Endothelial cell of umbilical vein (primary cell): ENCODE data around the gene PPARD. TPM values are rescaled to one million over a fixed set of nuclear protein-coding genes. Genes with fewer than 3 reads are reported as not detected.

Experiments
- BruUV-seq: library from RNA; stranded (reverse); fragments of 400-500 nt; replicated peaks from 2 replicates; lab custom pipeline; 2021; lab: Mats Ljungman, UMichigan
- CTCF ChIA-PET: fragments of 300-600, 350-600 bp; sonication (Branson Sonifier 250); formaldehyde crosslinking; loops from one replicate; lab custom pipeline; 2021; ENCODE audit warnings: antibody characterized with exemption, inconsistent platforms; lab: Charles Lee
- POLR2A ChIA-PET: fragments of 300-600, 350-600 bp; sonication (Branson Sonifier 250); formaldehyde crosslinking; loops from one replicate; lab custom pipeline; 2021; ENCODE audit warnings: antibody characterized with exemption, inconsistent platforms; lab: Charles Lee
- DNase-seq: peaks from one replicate; pipeline ENCODE4 v3.0.0-alpha.2; 2011; ENCODE audit warnings: low read depth, low spot score
- FAIRE-seq: peaks from 2 replicates; lab custom pipeline; 2011; peaks lifted over from hg19 to GRCh38; lab: Jason Lieb, UNC
- H2AFZ ChIP-seq: 2 replicates; pipeline ENCODE4 v1.6.0; 2012; ENCODE audit warnings: low read depth, low read length, control low read depth, inconsistent platforms
- H3K27ac ChIP-seq: 2 replicates; pipeline ENCODE4 v1.5.1; 2011; ENCODE audit warnings: low read depth, mild to moderate bottlenecking, control low read depth, low read length, moderate library complexity; ENCODE audit not compliant: insufficient read depth
- H3K27me3 ChIP-seq, 2 experiments: 2 replicates each; pipeline versions ENCODE4 v1.6.0 to v1.6.1; 2011; ENCODE audit warnings: low read length in 2 of 2, mixed read lengths in 1 of 2; ENCODE audit not compliant: control insufficient read depth in 2 of 2, insufficient read depth in 2 of 2
- H3K36me3 ChIP-seq, 2 experiments: 2 replicates in 1 of 2; 3 replicates in 1 of 2; pipeline ENCODE4 v1.5.1; 2011; ENCODE audit warnings: low read length in 2 of 2, mild to moderate bottlenecking in 1 of 2, moderate library complexity in 1 of 2; ENCODE audit not compliant: control insufficient read depth in 2 of 2, insufficient read depth in 2 of 2; ENCODE audit errors: extremely low read depth in 1 of 2
- H3K4me1 ChIP-seq: 3 replicates; pipeline ENCODE4 v1.5.1; 2011; ENCODE audit warnings: mild to moderate bottlenecking, low read length; ENCODE audit not compliant: control insufficient read depth, insufficient read depth; ENCODE audit errors: extremely low read depth
- H3K4me2 ChIP-seq: 2 replicates; pipeline ENCODE4 v1.6.1; 2011; ENCODE audit warnings: low read length, control low read depth, mixed read lengths; ENCODE audit not compliant: insufficient read depth
- H3K4me3 ChIP-seq, 3 experiments: fragments of 200-600 bp in 1 of 3; sonication (generic), shearing (Covaris generic) in 1 of 3; replicated peaks in 1 of 3; 2 replicates each; pipeline ENCODE4 v1.5.1; 2011 to 2016; ENCODE audit warnings: control low read depth in 3 of 3, low read length in 3 of 3, mild to moderate bottlenecking in 2 of 3, inconsistent platforms in 1 of 3, low read depth in 1 of 3, moderate library complexity in 1 of 3; ENCODE audit not compliant: insufficient read depth in 1 of 3
- H3K79me2 ChIP-seq: 2 replicates; pipeline ENCODE4 v1.6.0; 2012; ENCODE audit warnings: low read length, inconsistent platforms; ENCODE audit not compliant: control insufficient read depth, insufficient read depth
- H3K9ac ChIP-seq: replicated peaks from 2 replicates; pipeline ENCODE3; 2011; ENCODE audit warnings: low read length, control low read depth; ENCODE audit not compliant: insufficient read depth; ENCODE audit errors: extremely low read depth
- H3K9me1 ChIP-seq: replicated peaks from 3 replicates; pipeline ENCODE4 v1.6.0; 2011; ENCODE audit warnings: mild to moderate bottlenecking, low read length; ENCODE audit not compliant: control insufficient read depth, insufficient read depth; ENCODE audit errors: extremely low read depth
- H3K9me3 ChIP-seq: replicated peaks from 2 replicates; pipeline ENCODE4 v1.5.1; 2012; ENCODE audit warnings: low read length, inconsistent platforms; ENCODE audit not compliant: control insufficient read depth, insufficient read depth
- H4K20me1 ChIP-seq: replicated peaks from 2 replicates; pipeline ENCODE3; 2011; ENCODE audit warnings: mild to moderate bottlenecking, low read length; ENCODE audit not compliant: control insufficient read depth, insufficient read depth; ENCODE audit errors: extremely low read depth
- CTCF ChIP-seq, 2 donors: IDR thresholded peaks; 1 replicate in 1 of 2; 2 replicates in 1 of 2; pipeline ENCODE4 v1.5.1; 2011; ENCODE audit warnings: low read length in 2 of 2, mild to moderate bottlenecking in 2 of 2, moderate library complexity in 2 of 2, control low read depth in 1 of 2, inconsistent platforms in 1 of 2, low read depth in 1 of 2; ENCODE audit not compliant: insufficient read depth in 1 of 2; ENCODE audit errors: extremely low read depth in 1 of 2
- EZH2 ChIP-seq: IDR thresholded peaks from 2 replicates; pipeline ENCODE4 v1.6.1; 2012; ENCODE audit warnings: borderline replicate concordance, low read depth, mild to moderate bottlenecking, moderate library complexity, low read length, inconsistent platforms; ENCODE audit not compliant: severe bottlenecking
- FOS ChIP-seq: IDR thresholded peaks from 2 replicates; pipeline ENCODE4 v1.6.1; 2011; ENCODE audit warnings: mild to moderate bottlenecking, low read length, moderate library complexity, borderline replicate concordance; ENCODE audit not compliant: insufficient read depth
- GATA2 ChIP-seq: IDR thresholded peaks from 2 replicates; pipeline ENCODE4 v1.7.0; 2011; ENCODE audit warnings: low read depth, mild to moderate bottlenecking, moderate library complexity, mixed read lengths, low read length; ENCODE audit not compliant: insufficient read length, insufficient read depth
- JUN ChIP-seq: IDR thresholded peaks from 2 replicates; pipeline ENCODE4 v1.6.1; 2011; ENCODE audit warnings: borderline replicate concordance, low read depth; ENCODE audit not compliant: insufficient read length, insufficient read depth
- MAX ChIP-seq: IDR thresholded peaks from 2 replicates; pipeline ENCODE4 v1.6.1; 2011; ENCODE audit not compliant: insufficient read depth, insufficient read length
- MYC ChIP-seq: IDR thresholded peaks from one replicate; pipeline ENCODE4 v1.6.1; 2011; ENCODE audit warnings: mild to moderate bottlenecking, low read depth, low read length
- POLR2A ChIP-seq: IDR thresholded peaks from 2 replicates; pipeline ENCODE4 v1.6.1; 2012; ENCODE audit warnings: low read depth, mild to moderate bottlenecking, control low read depth, low read length
- POLR2AphosphoS5 ChIP-seq: IDR thresholded peaks from 2 replicates; pipeline ENCODE4 v1.6.1; 2012; ENCODE audit warnings: low read depth, mild to moderate bottlenecking, control low read depth, low read length, moderate library complexity; ENCODE audit not compliant: insufficient read depth
- dilution Hi-C: fragments of 300-500 bp; cut with MboI; formaldehyde crosslinking; loops from one replicate; pipeline ENCODE4 v1.15.0; 2019; ENCODE audit warnings: low sequenced_read_pairs; ENCODE audit not compliant: extremely low pct_ligation_motif_present
- intact Hi-C: fragments of 100-400 bp; cut with micrococcal nuclease; formaldehyde crosslinking; loops from one replicate; pipeline ENCODE4 v1.10.0; 2022
- polyA plus RNA-seq, 4 experiments: library from polyadenylated mRNA; depleted of rRNA in 3 of 4; stranded (reverse) in 3 of 4; unstranded in 1 of 4; fragments of >200 nt; gene quantifications; 2 replicates each; pipeline versions ENCODE4 v1.2.1 to v1.2.3, GENCODE V29; 2011 to 2012; ENCODE audit warnings: missing spikeins in 1 of 4
- total RNA-seq: library from RNA; stranded (reverse); gene quantifications from 2 replicates; pipeline ENCODE4 v1.2.3, GENCODE V29; 2021

The PPARD gene
- total and polyA plus RNA-seq, 2 donors (not counting 3 experiments of a cell fraction or from before 2014, with no cell fraction given), result 23.4 to 29.2 TPM

DNA sequence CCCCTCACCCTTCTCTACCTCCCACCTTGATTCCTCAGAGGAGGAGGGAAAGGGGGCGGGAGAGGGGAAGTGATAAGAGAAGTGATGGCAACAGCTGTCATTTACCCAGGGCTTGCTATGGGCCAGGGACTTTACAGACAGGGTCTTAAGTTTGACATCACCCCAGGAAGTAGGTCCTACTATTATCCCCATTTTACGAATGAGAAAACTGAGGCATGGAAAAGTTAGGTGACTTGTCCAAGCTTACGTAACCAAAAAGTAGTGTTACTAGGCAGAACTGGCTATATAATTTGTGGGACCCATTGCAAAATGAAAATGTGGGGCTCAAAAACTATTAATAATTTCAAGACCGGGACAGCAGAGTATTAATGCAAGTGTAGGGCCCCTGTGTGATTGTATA lies 99.3 kb downstream of the PPARD start:
- Histone ChIP-seq H3K79me2 (no peaks in the 10 kb centered on the region), H3K9me1 (no peaks in the 10 kb centered on the region), H4K20me1 (no peaks in the 10 kb centered on the region), H3K4me2 (no peak overlapping the region), H3K9me3 (no peaks in the 10 kb centered on the region), H3K9ac (no peak overlapping the region), H3K27ac (no peak overlapping the region), H3K4me3 (no peak overlapping the region), H3K4me1 (no peaks in the 10 kb centered on the region), H3K36me3 (no peaks in the 10 kb centered on the region), H3K27me3 (no peaks in the 10 kb centered on the region), H2AFZ (no peak overlapping the region)
- no peak for DNase-seq
- POLR2A ChIA-PET, result no interaction called here
- TF ChIP-seq FOS (no peak), POLR2A (no peak), MAX (no peak), JUN (no peak), MYC (no peak), EZH2 (no peak), GATA2 (no peak)
- no TSS peak for BruUV-seq
- intact Hi-C loops (no loop called here), dilution Hi-C loops (no loop called here)
- no peak for FAIRE-seq
- CTCF ChIA-PET, result interaction anchor here (1.8 kb wide), 1 partner anchor 8 kb away, joined by 6 read pairs; no protein-coding TSS in a partner anchor

DNA sequence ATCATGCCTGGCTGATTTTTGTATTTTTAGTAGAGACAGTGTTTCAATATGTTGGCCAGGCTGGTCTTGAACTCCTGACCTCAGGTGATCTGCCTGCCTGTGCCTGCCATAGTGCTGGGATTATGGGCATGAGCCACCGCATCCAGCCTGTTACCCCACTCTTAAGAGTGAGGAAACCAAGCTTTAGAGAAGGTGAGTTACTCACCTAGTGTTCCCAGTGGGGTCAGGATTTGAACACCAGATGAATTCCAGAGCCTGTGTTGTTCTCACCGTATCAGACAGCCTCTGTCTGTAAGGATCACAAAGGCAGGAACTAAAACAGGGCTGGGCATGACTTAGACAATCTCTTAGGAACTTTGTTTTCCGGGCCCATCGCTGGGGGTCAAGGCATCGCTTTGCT lies 100.3 kb downstream of the PPARD start:
- no peaks in the 10 kb centered on the region for H3K4me1 ChIP-seq
- no peak overlapping the region for H3K9ac ChIP-seq
- H3K4me3 ChIP-seq, result no peak overlapping the region
- no peaks in the 10 kb centered on the region for H4K20me1 ChIP-seq
- H3K79me2 ChIP-seq, result no peaks in the 10 kb centered on the region
- intact Hi-C loops (no loop called here), dilution Hi-C loops (no loop called here)
- H3K36me3 ChIP-seq, result no peaks in the 10 kb centered on the region
- H3K27ac ChIP-seq, result no peak overlapping the region
- BruUV-seq, result no TSS peak
- H3K4me2 ChIP-seq, result no peak overlapping the region
- H3K27me3 ChIP-seq, result no peaks in the 10 kb centered on the region
- H3K9me1 ChIP-seq, result no peaks in the 10 kb centered on the region
- FAIRE-seq (no peak), DNase-seq (no peak)
- ChIA-PET CTCF (interaction anchor here (9.3 kb wide), 1 partner anchor 20 kb away, joined by 228 read pairs; no protein-coding TSS in a partner anchor), POLR2A (no interaction called here)
- no peak overlapping the region for H2AFZ ChIP-seq
- TF ChIP-seq MAX, result no peak
- no peak for TF ChIP-seq MYC
- TF ChIP-seq EZH2, result no peak
- no peak for TF ChIP-seq POLR2A
- no peak for TF ChIP-seq CTCF (IDR thresholded peaks at IDR 0.05; ENCODE audit: extremely low read depth in 1 of 2, insufficient read depth in 1 of 2, low read depth in 1 of 2, low read length in 2 of 2)
- TF ChIP-seq FOS, result no peak
- no peak for TF ChIP-seq POLR2AphosphoS5
- no peak for TF ChIP-seq JUN
- TF ChIP-seq GATA2, result no peak
- no peaks in the 10 kb centered on the region for H3K9me3 ChIP-seq
